OCI-M2 (cell line): Measurements from ENCODE around the gene MOB4.
"Not testable (repeated sequence)": the region's sequence is repeated elsewhere in the genome, so short reads cannot be mapped to it uniquely, and the experiment has no call there.

Source experiments
- DNase-seq: peaks from one replicate; lab custom pipeline; 2025; ENCODE audit not compliant: unreplicated experiment; lab: John Stamatoyannopoulos, UW

MOB4 gene

GRCh38 chr2:197587255-197587654 lies 71.4 kb downstream of the MOB4 start:
- not testable (repeated sequence) for DNase-seq

GRCh38 chr2:197591339-197592072 lies 75.6 kb downstream of the MOB4 start:
- no peak for DNase-seq

- no peak for DNase-seq
Measured at GRCh38 chr2:197596766-197597165, 80.9 kb downstream of the MOB4 start.

- no peak for DNase-seq
Measured at GRCh38 chr2:197597166-197597565, 81.3 kb downstream of the MOB4 start.

- no peak for DNase-seq
Measured at GRCh38 chr2:197598450-197598849, 82.6 kb downstream of the MOB4 start.

GRCh38 chr2:197599285-197599965 lies 83.6 kb downstream of the MOB4 start:
- no peak for DNase-seq

GRCh38 chr2:197600306-197600705 lies 84.4 kb downstream of the MOB4 start:
- no peak for DNase-seq

GRCh38 chr2:197601726-197602125 lies 85.9 kb downstream of the MOB4 start:
- DNase-seq = no peak
